Heart right ventricle (tissue), 16 donors: ENCODE data around the gene POLRMT. TPM values are rescaled to one million over a fixed set of nuclear protein-coding genes. Genes with fewer than 3 reads are reported as not detected.

Experiments used
- ATAC-seq, 8 donors: fragments of 200-7000 bp; cut with Tn5 transposase; one replicate each; pipeline ENCODE4 v1.9.1; 2020; ENCODE audit warnings: mild to moderate bottlenecking in 8 of 8, moderate library complexity in 8 of 8, moderate number of reproducible peaks in 1 of 8
- DNase-seq, 2 donors: peaks; one replicate each; pipeline ENCODE4 v3.0.0-alpha.2; 2020
- H3K27ac ChIP-seq, 10 donors: fragments of 200-600 bp; sonication (generic) in 2 of 10; one replicate each; pipeline versions ENCODE4 v1.5.0 to v1.8.0; 2020 to 2022; ENCODE audit warnings: mild to moderate bottlenecking in 3 of 10
- H3K27me3 ChIP-seq, 7 donors: fragments of 200-600 bp; one replicate each; pipeline ENCODE4 v1.8.0; 2021 to 2022; ENCODE audit warnings: mild to moderate bottlenecking in 2 of 7
- H3K36me3 ChIP-seq, 9 donors: fragments of 200-600 bp; sonication (generic) in 1 of 9; one replicate each; pipeline versions ENCODE4 v1.5.0 to v1.8.0; 2020 to 2022; ENCODE audit warnings: mild to moderate bottlenecking in 2 of 9
- H3K4me1 ChIP-seq, 9 donors: fragments of 200-600 bp; sonication (generic) in 1 of 9; one replicate each; pipeline versions ENCODE4 v1.5.0 to v1.8.0; 2020 to 2022; ENCODE audit warnings: mild to moderate bottlenecking in 4 of 9
- H3K4me3 ChIP-seq, 10 donors: fragments of 200-600 bp; sonication (generic) in 2 of 10; one replicate each; pipeline versions ENCODE4 v1.5.0 to v1.8.0; 2020 to 2022; ENCODE audit warnings: mild to moderate bottlenecking in 7 of 10, moderate library complexity in 2 of 10
- H3K9me3 ChIP-seq, 11 donors: fragments of 200-600 bp in 10 of 11; sonication (generic) in 2 of 11; one replicate each; pipeline versions ENCODE4 v1.5.0 to v1.8.0; 2013 to 2022; ENCODE audit warnings: mild to moderate bottlenecking in 2 of 11, control low read depth in 1 of 11, moderate library complexity in 1 of 11
- WGBS, 2 donors: extraction: QIAGEN DNeasy Blood & Tissue Kit; methylation state at CpG; one replicate each; pipeline ENCODE4 v1.1.7; 2013; ENCODE audit warnings: inconsistent platforms in 1 of 2; 5-methylcytosine and 5-hydroxymethylcytosine counted together
- intact Hi-C, 10 donors: fragments of 100-400 bp; cut with DNase I; formaldehyde crosslinking; loops; one replicate each; pipeline versions ENCODE4 v1.11.1 to v1.14.2; 2022
- polyA plus RNA-seq, 2 donors: library from polyadenylated mRNA; stranded (reverse); fragments of 200-250 nt; gene quantifications; one replicate each; pipeline ENCODE4 v1.2.3, GENCODE V29; 2013
- total RNA-seq, 10 donors: library from RNA; stranded (reverse); fragmentation: NEBNext Ultra II Directional in 3 of 10; extraction: Animal tissue kit (Norgen Biotek cat#: 25700) in 3 of 10; gene quantifications; one replicate each; pipeline versions ENCODE4 v1.2.1 to v1.2.4, GENCODE V29; 2021 to 2023
- TF ChIP-seq, protein P1 (sequence below), 9 donors: fragments of 200-600 bp; sonication (generic) in 2 of 9; IDR thresholded peaks; one replicate each; pipeline versions ENCODE4 v1.5.0 to v1.8.0; 2021 to 2022; ENCODE audit warnings: antibody characterized with exemption in 9 of 9, mild to moderate bottlenecking in 5 of 9, moderate library complexity in 1 of 9
- donor health status: Arrhythmogenic right ventricular cardiomyopathy.
- donor health status: ischemic (EF 13 %, LVEDD 7.1; RV severe dilation, severe dysfunction).
- donor health status: healthy with polysubstance abuse.
- donor health status: DM: no; HTN: yes; CAD: no.
- donor health status: DM: no; HTN: no; CAD: no.
- donor health status: ischemic (EF 25% LVEDD 6.9; RV normal size, moderate dysfunction).
- donor health status: ischemic (EF 25% LVEDD 5.7; RV mildly dilated, moderate dysfunction).
- donor health status: healthy.
- donor health status: DM: yes; HTN: yes; CAD: no.
- donor health status: Ischemic cardiomyopathy.
- donor health status: ischemic (EF 35%, LVEDD 5.7; RV mildly dilated, moderate dysfunction).
- donor health status: nonischemic (EF 11% LVEDD 7.7; RV severe dilation, severe dysfunction).
- donor health status: DM: yes; HTN: yes; CAD: no.
- donor health status: PGD.
- donor health status: ischemic (EF 29% LVEDD 5.4; RV normal size, mild dysfunction).
- donor health status: nonischemic (EF 23%, LVEDD 6.1; RV moderate dilation, normal function).

Gene POLRMT
- total and polyA plus RNA-seq, 12 donors: 37.2 to 159 (median 45.3) TPM

DNA sequence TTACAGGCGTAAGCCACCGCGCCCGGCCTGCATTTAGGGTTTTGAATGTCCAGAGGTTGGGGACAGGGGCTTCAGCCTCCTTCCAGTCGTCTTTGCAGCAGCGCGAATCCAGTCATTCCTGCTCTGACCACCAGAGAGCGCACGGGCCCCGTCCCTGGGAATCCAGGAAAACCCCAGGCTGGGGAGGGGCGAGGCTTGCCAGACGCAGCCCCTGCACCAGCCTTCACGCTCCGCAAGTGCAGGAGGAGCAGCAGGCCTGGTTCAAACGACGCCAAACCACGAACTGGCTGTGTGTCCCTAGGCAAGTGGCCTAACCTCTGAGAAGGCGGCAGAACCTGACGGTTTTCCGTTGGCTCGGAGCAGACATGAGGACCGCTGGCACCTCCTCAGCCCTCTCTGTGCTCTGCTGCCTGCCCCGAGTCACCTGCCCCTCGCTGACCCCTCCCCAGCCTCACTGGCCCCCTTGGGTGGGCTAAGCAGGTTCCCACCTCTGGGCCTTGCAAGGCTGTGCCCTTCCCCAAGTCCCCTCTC is 31.6 kb upstream of the POLRMT start:
- DNase-seq: peak; percentile 80 to 86

DNA sequence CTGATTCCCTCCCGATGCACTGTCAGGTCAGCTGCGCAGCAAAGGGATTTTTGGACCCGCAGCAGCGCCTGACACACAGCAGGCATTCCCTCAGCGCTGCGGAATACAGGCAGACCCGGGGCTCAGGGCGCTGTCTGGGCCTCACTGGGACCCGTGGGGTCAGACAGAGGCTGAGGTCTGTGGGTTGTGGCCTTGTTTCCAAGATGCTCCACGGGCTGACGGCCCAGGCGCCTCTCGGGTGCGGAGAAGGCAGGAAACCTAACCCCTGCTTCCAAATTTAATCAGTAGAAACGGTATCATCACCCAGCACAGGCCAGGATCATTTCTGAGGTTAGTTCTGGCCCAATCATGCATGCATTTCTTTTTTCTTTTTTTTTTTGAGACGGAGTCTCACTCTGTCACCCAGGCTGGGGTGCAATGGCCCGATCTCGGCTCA is 30.4 kb upstream of the POLRMT start:
- intact Hi-C loops: loop anchor here in 6 of 10 donors (1.0 to 2.0 kb wide), 5 partner anchors 17 to 71 kb away; no protein-coding TSS in a partner anchor

More for the DNA sequence above, 31.6 kb upstream of the POLRMT start:
- Histone ChIP-seq H3K4me1 (peaks cover 17 to 43% (median 39%) of the 10 kb centered on the region in 9 donors), H3K36me3 (no peaks in the 10 kb centered on the region), H3K9me3 (peaks cover 0 to 7% (median 0%) of the 10 kb centered on the region in 11 donors), H3K27ac (peak overlapping the region in 1 of 10 donors; percentile 9), H3K4me3 (peak overlapping the region in 8 of 10 donors; percentile 2 to 39 (median 26)), H3K27me3 (no peaks in the 10 kb centered on the region)
- TF ChIP-seq, protein P1, sequence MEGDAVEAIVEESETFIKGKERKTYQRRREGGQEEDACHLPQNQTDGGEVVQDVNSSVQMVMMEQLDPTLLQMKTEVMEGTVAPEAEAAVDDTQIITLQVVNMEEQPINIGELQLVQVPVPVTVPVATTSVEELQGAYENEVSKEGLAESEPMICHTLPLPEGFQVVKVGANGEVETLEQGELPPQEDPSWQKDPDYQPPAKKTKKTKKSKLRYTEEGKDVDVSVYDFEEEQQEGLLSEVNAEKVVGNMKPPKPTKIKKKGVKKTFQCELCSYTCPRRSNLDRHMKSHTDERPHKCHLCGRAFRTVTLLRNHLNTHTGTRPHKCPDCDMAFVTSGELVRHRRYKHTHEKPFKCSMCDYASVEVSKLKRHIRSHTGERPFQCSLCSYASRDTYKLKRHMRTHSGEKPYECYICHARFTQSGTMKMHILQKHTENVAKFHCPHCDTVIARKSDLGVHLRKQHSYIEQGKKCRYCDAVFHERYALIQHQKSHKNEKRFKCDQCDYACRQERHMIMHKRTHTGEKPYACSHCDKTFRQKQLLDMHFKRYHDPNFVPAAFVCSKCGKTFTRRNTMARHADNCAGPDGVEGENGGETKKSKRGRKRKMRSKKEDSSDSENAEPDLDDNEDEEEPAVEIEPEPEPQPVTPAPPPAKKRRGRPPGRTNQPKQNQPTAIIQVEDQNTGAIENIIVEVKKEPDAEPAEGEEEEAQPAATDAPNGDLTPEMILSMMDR (IDR thresholded peaks at IDR 0.05): peak; percentile 89 to 98 (median 97)
- 5 to 7% methylated on average over 24 of the region's 24 CpGs for WGBS, 2 donors
- intact Hi-C loops: loop anchor here in 8 of 10 donors (1.0 to 2.0 kb wide), 4 partner anchors 68 to 70 kb away; no protein-coding TSS in a partner anchor
- ATAC-seq: peak; percentile 18 to 71 (median 40)

DNA sequence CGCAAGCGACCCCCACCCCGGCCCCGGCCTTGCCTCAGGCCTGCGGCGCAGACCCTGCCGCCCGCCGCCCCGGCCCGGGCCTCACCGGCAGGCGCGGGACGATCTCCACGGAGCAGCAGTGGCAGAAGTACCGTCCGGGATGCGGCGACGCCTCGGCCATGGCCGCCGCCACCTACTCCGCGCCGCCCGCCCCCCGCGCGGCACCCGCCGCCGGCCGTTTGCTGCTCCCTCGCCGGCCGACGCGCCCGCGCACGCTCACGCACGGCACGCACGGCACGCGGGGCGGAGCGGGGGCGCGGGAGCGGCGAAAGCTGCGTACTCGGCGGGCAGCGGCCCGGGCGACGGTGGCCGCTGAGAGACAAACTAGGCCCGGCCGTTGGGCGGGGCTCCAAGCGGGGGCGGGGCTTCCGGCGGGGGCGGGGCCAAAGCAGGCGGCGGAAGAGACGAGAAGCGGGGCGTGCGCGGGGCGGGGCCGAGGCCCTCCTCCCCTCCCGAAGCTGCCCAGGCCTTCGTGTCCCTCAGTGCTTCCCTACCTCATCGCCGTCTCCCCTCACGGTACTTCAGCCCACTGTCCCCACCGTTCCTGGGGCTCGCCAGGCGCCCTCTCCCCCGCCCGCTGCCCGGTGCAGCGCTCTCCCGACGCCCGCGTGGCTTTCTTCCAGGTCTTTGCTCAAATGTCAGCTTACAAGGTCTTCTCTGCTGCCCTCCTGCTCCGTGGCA is 29.8 kb upstream of the POLRMT start, which contains the start of gene RNF126:
Gene RNF126 (minus strand): TSS at position 253 of the 720 bp plus-strand sequence. CDS start 93 bp downstream, at position 160.
- ATAC-seq (peak; percentile 80 to 88 (median 86)), DNase-seq (peak; percentile 91 to 97)
- H3K4me3 ChIP-seq: peak within 1 kb of the TSS; percentile 87 to 100 (median 97)
- no peaks in the 10 kb centered on the region for H3K27me3 ChIP-seq
- H3K36me3 ChIP-seq: peaks cover 0 to 9% (median 0%) of the 10 kb centered on the region in 9 donors
- H3K27ac ChIP-seq: peak within 1 kb of the TSS; percentile 61 to 97 (median 94)
- 0 to 1% methylated on average over 60 to 95 of the region's 97 CpGs for WGBS, 2 donors
- intact Hi-C loops: loop anchor here in 1 of 10 donors (2.0 kb wide), 1 partner anchor 18 kb away; no protein-coding TSS in a partner anchor
- TF ChIP-seq, protein P1 (IDR thresholded peaks at IDR 0.05): no peak
- no peaks in the 10 kb centered on the region for H3K9me3 ChIP-seq
- peaks cover 32 to 62% (median 56%) of the 10 kb centered on the region in 9 donors for H3K4me1 ChIP-seq

More for the DNA sequence above, 30.4 kb upstream of the POLRMT start:
- Histone ChIP-seq H3K9me3 (no peaks in the 10 kb centered on the region), H3K4me3 (peak overlapping the region in 9 of 10 donors; percentile 40 to 100 (median 96)), H3K27ac (peak overlapping the region; percentile 61 to 97 (median 94)), H3K27me3 (no peaks in the 10 kb centered on the region), H3K4me1 (peaks cover 26 to 56% (median 51%) of the 10 kb centered on the region in 9 donors), H3K36me3 (peaks cover 0 to 4% (median 0%) of the 10 kb centered on the region in 9 donors)
- no peak for DNase-seq
- 60 to 65% methylated on average over 18 of the region's 18 CpGs for WGBS, 2 donors
- peak in 3 of 8 donors; percentile 1 to 23 (median 3) for ATAC-seq
- TF ChIP-seq, protein P1 (IDR thresholded peaks at IDR 0.05): no peak
